Neuronal stem cell (in vitro differentiated cells): ENCODE measurements around the gene PRUNE2.
A peak's percentile ranks its signal among the peaks of the same experiment; 100 is the strongest.

Experiments
- DNase-seq: peaks from one replicate; pipeline ENCODE4 v3.0.0-alpha.2; 2013; ENCODE audit warnings: low spot score
- H2AFZ ChIP-seq: one replicate; pipeline ENCODE4 v1.6.1; 2013; ENCODE audit warnings: mild to moderate bottlenecking, low read length, inconsistent platforms
- H2AK5ac ChIP-seq: 2 replicates; pipeline ENCODE4 v1.6.1; 2013; ENCODE audit warnings: low read depth, mild to moderate bottlenecking, inconsistent platforms, low read length, moderate library complexity, mixed read lengths
- H2BK120ac ChIP-seq: 2 replicates; pipeline ENCODE4 v1.6.1; 2013; ENCODE audit warnings: low read depth, mild to moderate bottlenecking, inconsistent platforms, low read length, moderate library complexity, mixed read lengths
- H2BK12ac ChIP-seq: one replicate; pipeline ENCODE4 v1.6.1; 2013; ENCODE audit warnings: low read length, inconsistent platforms
- H2BK15ac ChIP-seq: 2 replicates; pipeline ENCODE4 v1.6.1; 2013; ENCODE audit warnings: mild to moderate bottlenecking, low read length, inconsistent platforms, mixed read lengths
- H2BK5ac ChIP-seq: one replicate; pipeline ENCODE4 v1.6.1; 2013; ENCODE audit warnings: inconsistent platforms, mild to moderate bottlenecking, low read length, moderate library complexity
- H3K14ac ChIP-seq: one replicate; pipeline ENCODE4 v1.6.1; 2013; ENCODE audit warnings: low read length, inconsistent platforms
- H3K18ac ChIP-seq: 2 replicates; pipeline ENCODE4 v1.6.1; 2013; ENCODE audit warnings: low read length, inconsistent platforms
- H3K23ac ChIP-seq: 2 replicates; pipeline ENCODE4 v1.6.1; 2013; ENCODE audit warnings: low read depth, mild to moderate bottlenecking, mixed read lengths, low read length, inconsistent platforms; ENCODE audit not compliant: poor library complexity
- H3K27ac ChIP-seq: replicated peaks from 3 replicates; pipeline ENCODE4 v1.5.1; 2013; ENCODE audit warnings: low read length, inconsistent platforms
- H3K27me3 ChIP-seq, 3 experiments: 2 replicates each; pipeline ENCODE4 v1.6.1; 2013; ENCODE audit warnings: low read length in 3 of 3, mild to moderate bottlenecking in 2 of 3, inconsistent platforms in 1 of 3, low read depth in 1 of 3, mixed read lengths in 1 of 3, moderate library complexity in 1 of 3; ENCODE audit not compliant: control insufficient read depth in 3 of 3, insufficient read depth in 3 of 3
- H3K36me3 ChIP-seq, 2 donors: replicated peaks in 1 of 2; 2 replicates each; pipeline ENCODE4 v1.6.1; 2013; ENCODE audit warnings: low read length in 2 of 2; ENCODE audit not compliant: control insufficient read depth in 2 of 2, insufficient read depth in 2 of 2
- H3K4ac ChIP-seq: 2 replicates; pipeline ENCODE4 v1.6.1; 2013; ENCODE audit warnings: inconsistent platforms, mild to moderate bottlenecking, low read length, moderate library complexity
- H3K4me1 ChIP-seq, 2 donors: 1 replicate in 1 of 2; 2 replicates in 1 of 2; pipeline ENCODE4 v1.6.1; 2013; ENCODE audit warnings: low read length in 2 of 2, low read depth in 1 of 2; ENCODE audit not compliant: control insufficient read depth in 2 of 2, insufficient read depth in 1 of 2
- H3K4me2 ChIP-seq: one replicate; pipeline ENCODE4 v1.6.1; 2013; ENCODE audit warnings: mild to moderate bottlenecking, low read length, inconsistent platforms; ENCODE audit not compliant: insufficient read depth, poor library complexity, severe bottlenecking
- H3K4me3 ChIP-seq, 2 donors: 2 replicates each; pipeline ENCODE4 v1.5.1; 2013; ENCODE audit warnings: low read length in 2 of 2, mild to moderate bottlenecking in 2 of 2, inconsistent platforms in 1 of 2, moderate library complexity in 1 of 2
- H3K79me1 ChIP-seq: one replicate; pipeline ENCODE4 v1.6.1; 2013; ENCODE audit warnings: low read depth, mild to moderate bottlenecking, inconsistent platforms, low read length, moderate library complexity
- H3K9ac ChIP-seq: one replicate; pipeline ENCODE4 v1.6.1; 2013; ENCODE audit warnings: mild to moderate bottlenecking, low read depth, low read length, inconsistent platforms; ENCODE audit not compliant: poor library complexity
- H3K9me3 ChIP-seq, 2 donors: replicated peaks in 1 of 2; 2 replicates each; pipeline versions ENCODE3 to v1.6.1; 2013; ENCODE audit warnings: low read length in 2 of 2, mild to moderate bottlenecking in 2 of 2, inconsistent platforms in 1 of 2, low read depth in 1 of 2, mixed read lengths in 1 of 2, moderate library complexity in 1 of 2; ENCODE audit not compliant: control insufficient read depth in 2 of 2, insufficient read depth in 1 of 2
- H4K8ac ChIP-seq: one replicate; pipeline ENCODE4 v1.6.1; 2013; ENCODE audit warnings: low read depth, mild to moderate bottlenecking, inconsistent platforms, low read length, moderate library complexity
- H4K91ac ChIP-seq: one replicate; pipeline ENCODE4 v1.6.1; 2013; ENCODE audit warnings: low read length, low read depth, mild to moderate bottlenecking, inconsistent platforms; ENCODE audit not compliant: poor library complexity
- WGBS, 2 donors: extraction: QIAGEN DNeasy Blood & Tissue Kit; methylation state at CpG; one replicate each; pipeline ENCODE4 v1.1.7; 2013; ENCODE audit warnings: missing lambda C conversion rate in 2 of 2, mixed read lengths in 1 of 2; ENCODE audit not compliant: insufficient read length in 2 of 2, insufficient replicate concordance in 1 of 2; ENCODE audit errors: extremely low coverage in 2 of 2; 5-methylcytosine and 5-hydroxymethylcytosine counted together

PRUNE2 gene

DNA sequence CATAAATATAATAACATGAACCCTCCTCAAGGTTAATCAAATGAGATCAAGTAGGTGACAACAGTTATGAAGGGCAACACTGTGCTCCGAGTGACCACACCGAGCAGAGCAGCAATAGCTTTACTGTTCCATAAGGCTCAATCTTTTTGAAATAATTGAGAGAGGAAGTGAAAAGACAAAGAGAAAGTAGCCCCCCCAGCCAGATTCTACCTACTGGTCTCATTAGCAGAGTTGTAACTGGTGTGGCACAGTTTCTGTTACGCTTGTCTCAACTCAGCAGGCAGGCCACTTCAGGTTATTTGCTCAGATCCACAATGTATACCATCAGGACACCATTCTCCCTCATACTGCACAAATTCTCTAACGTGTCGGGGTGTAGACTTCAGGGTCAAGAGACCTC, 14.0 kb downstream of the PRUNE2 start:
- no peak overlapping the region for H3K18ac ChIP-seq
- no peak for DNase-seq
- no peaks in the 10 kb centered on the region for H3K79me1 ChIP-seq
- no peaks in the 10 kb centered on the region for H3K27me3 ChIP-seq
- no peak overlapping the region for H2BK120ac ChIP-seq
- no peak overlapping the region for H2AK5ac ChIP-seq
- H4K91ac ChIP-seq: no peak overlapping the region
- peaks cover 0 to 8% of the 10 kb centered on the region in 2 donors for H3K9me3 ChIP-seq
- H2BK5ac ChIP-seq: no peak overlapping the region
- H2BK15ac ChIP-seq: no peak overlapping the region
- H2BK12ac ChIP-seq: no peak overlapping the region
- no CpG with 5 or more reads among the region's 5 CpGs for WGBS, 2 donors
- no peak overlapping the region for H3K4me3 ChIP-seq
- no peak overlapping the region for H4K8ac ChIP-seq
- no peak overlapping the region for H3K23ac ChIP-seq
- no peak overlapping the region for H3K9ac ChIP-seq
- H3K14ac ChIP-seq: no peak overlapping the region
- H3K4ac ChIP-seq: no peak overlapping the region
- H3K27ac ChIP-seq: no peak overlapping the region
- H2AFZ ChIP-seq: no peak overlapping the region
- no peaks in the 10 kb centered on the region for H3K36me3 ChIP-seq
- peaks cover 0 to 12% of the 10 kb centered on the region in 2 donors for H3K4me1 ChIP-seq
- H3K4me2 ChIP-seq: no peak overlapping the region

GRCh38 chr9:76891279-76891678, 14.6 kb downstream of the PRUNE2 start:
- Histone ChIP-seq H2BK5ac (no peak overlapping the region), H3K36me3 (no peaks in the 10 kb centered on the region), H3K18ac (no peak overlapping the region), H2BK120ac (no peak overlapping the region), H3K27me3 (no peaks in the 10 kb centered on the region), H2AK5ac (no peak overlapping the region), H3K4me2 (no peak overlapping the region), H3K4me3 (no peak overlapping the region), H3K4me1 (peaks cover 0 to 14% of the 10 kb centered on the region in 2 donors), H3K9me3 (peaks cover 0 to 8% of the 10 kb centered on the region in 2 donors), H3K27ac (no peak overlapping the region), H3K4ac (no peak overlapping the region), H2BK12ac (no peak overlapping the region), H3K23ac (no peak overlapping the region), H3K14ac (no peak overlapping the region), H3K9ac (no peak overlapping the region), H2AFZ (no peak overlapping the region), H4K8ac (no peak overlapping the region), H4K91ac (no peak overlapping the region), H2BK15ac (no peak overlapping the region), H3K79me1 (no peaks in the 10 kb centered on the region)
- DNase-seq: no peak
- WGBS, 2 donors: no CpG with 5 or more reads among the region's 5 CpGs

GRCh38 chr9:76887951-76888350, 18.0 kb downstream of the PRUNE2 start:
- Histone ChIP-seq H3K27me3 (no peaks in the 10 kb centered on the region), H2AK5ac (no peak overlapping the region), H3K27ac (no peak overlapping the region), H3K4ac (no peak overlapping the region), H3K79me1 (no peaks in the 10 kb centered on the region), H3K14ac (no peak overlapping the region), H2BK12ac (no peak overlapping the region), H3K4me1 (peaks cover 0 to 16% of the 10 kb centered on the region in 2 donors), H3K9ac (no peak overlapping the region), H2BK120ac (no peak overlapping the region), H2AFZ (peak overlapping the region; percentile 64), H3K18ac (no peak overlapping the region), H3K23ac (no peak overlapping the region), H4K91ac (no peak overlapping the region), H3K4me3 (peak overlapping the region in 1 of 2 donors; percentile 5), H3K9me3 (peaks cover 0 to 9% of the 10 kb centered on the region in 2 donors), H3K4me2 (no peak overlapping the region), H4K8ac (no peak overlapping the region), H2BK15ac (no peak overlapping the region), H3K36me3 (no peaks in the 10 kb centered on the region), H2BK5ac (no peak overlapping the region)
- no peak for DNase-seq
- no CpG with 5 or more reads among the region's 7 CpGs for WGBS, 2 donors

- no peak overlapping the region for H2BK120ac ChIP-seq
- H3K4me1 ChIP-seq: peaks cover 0 to 16% of the 10 kb centered on the region in 2 donors
- no peak overlapping the region for H2AK5ac ChIP-seq
- H3K18ac ChIP-seq: no peak overlapping the region
- H4K91ac ChIP-seq: no peak overlapping the region
- no peaks in the 10 kb centered on the region for H3K27me3 ChIP-seq
- DNase-seq: no peak
- WGBS, 2 donors: no CpG with 5 or more reads among the region's 5 CpGs
- peak overlapping the region; percentile 64 for H2AFZ ChIP-seq
- H2BK12ac ChIP-seq: no peak overlapping the region
- H2BK15ac ChIP-seq: no peak overlapping the region
- no peak overlapping the region for H4K8ac ChIP-seq
- no peak overlapping the region for H3K9ac ChIP-seq
- no peak overlapping the region for H2BK5ac ChIP-seq
- H3K9me3 ChIP-seq: peaks cover 0 to 15% of the 10 kb centered on the region in 2 donors
- no peak overlapping the region for H3K4ac ChIP-seq
- no peak overlapping the region for H3K23ac ChIP-seq
- no peak overlapping the region for H3K27ac ChIP-seq
- H3K4me2 ChIP-seq: no peak overlapping the region
- no peaks in the 10 kb centered on the region for H3K79me1 ChIP-seq
- H3K36me3 ChIP-seq: no peaks in the 10 kb centered on the region
- peak overlapping the region in 1 of 2 donors; percentile 5 for H3K4me3 ChIP-seq
- no peak overlapping the region for H3K14ac ChIP-seq
Measured at GRCh38 chr9:76887003-76887821, 18.7 kb downstream of the PRUNE2 start.
